Right lobe of liver (tissue), 4 donors: Measurements from ENCODE around the gene TULP3.

Source experiments
- CTCF ChIP-seq, 4 donors: fragments of 200-600 bp in 3 of 4; fragments of 450-650 bp in 1 of 4; IDR thresholded peaks; one replicate each; pipeline versions ENCODE4 v1.5.1 to v1.8.0; 2016 to 2022; ENCODE audit warnings: antibody characterized with exemption in 4 of 4, mild to moderate bottlenecking in 2 of 4
- POLR2A ChIP-seq: fragments of 450-650 bp; IDR thresholded peaks from one replicate; pipeline ENCODE4 v1.6.1; 2017; ENCODE audit warnings: antibody characterized with exemption, mild to moderate bottlenecking
- donor health status: DM: no; HTN: no; CAD: no.
- donor health status: DM: no; HTN: no; CAD: no.
- donor health status: DM: no; HTN: yes; CAD: no.

- TF ChIP-seq CTCF (IDR thresholded peaks at IDR 0.05) (no peak), POLR2A (no peak)
Measured at GRCh38 chr12:2841056-2841650, 49.5 kb upstream of the TULP3 start.
